Peyer's patch (tissue), 4 donors: Measurements from ENCODE around the gene CCDC57. TPM values are rescaled to one million over a fixed set of nuclear protein-coding genes. Genes with fewer than 3 reads are reported as not detected.

Source experiments
- DNase-seq, 3 donors: peaks; one replicate each; pipeline ENCODE4 v3.0.0-alpha.2; 2017 to 2019
- H3K27ac ChIP-seq, 4 donors: fragments of 200-600 bp; sonication (generic); one replicate each; pipeline ENCODE4 v1.5.1; 2016 to 2019
- H3K27me3 ChIP-seq, 2 donors: fragments of 200-600 bp; sonication (generic); one replicate each; pipeline ENCODE4 v1.5.1; 2019
- H3K36me3 ChIP-seq, 3 donors: fragments of 200-600 bp; sonication (generic); one replicate each; pipeline ENCODE4 v1.5.1; 2016 to 2019
- H3K4me1 ChIP-seq, 4 donors: fragments of 200-600 bp; sonication (generic); one replicate each; pipeline ENCODE4 v1.5.1; 2016 to 2019
- H3K4me3 ChIP-seq, 4 donors: fragments of 200-600 bp; sonication (generic); 1 replicate in 3 of 4; 2 replicates in 1 of 4; pipeline ENCODE4 v1.5.1; 2016 to 2019; ENCODE audit warnings: mild to moderate bottlenecking in 1 of 4
- H3K9me3 ChIP-seq, 4 donors: fragments of 200-600 bp; sonication (generic); one replicate each; pipeline ENCODE4 v1.5.1; 2016 to 2019; ENCODE audit warnings: mild to moderate bottlenecking in 1 of 4
- POLR2A ChIP-seq, 2 donors: fragments of 450-650 bp; IDR thresholded peaks; one replicate each; pipeline ENCODE4 v1.5.1; 2017; ENCODE audit warnings: antibody characterized with exemption in 2 of 2, mild to moderate bottlenecking in 2 of 2, moderate library complexity in 2 of 2
- total RNA-seq, 4 donors: library from RNA; depleted of rRNA; stranded (reverse); fragments of >200 nt; gene quantifications; one replicate each; pipeline ENCODE4 v1.1.0, GENCODE V29; 2016
- TF ChIP-seq, protein P1 (sequence below), 6 experiments: fragments of 450-650 bp in 4 of 6; fragments of 200-600 bp in 2 of 6; sonication (generic) in 1 of 6; IDR thresholded peaks; one replicate each; pipeline ENCODE4 v1.5.1; 2017 to 2019; ENCODE audit warnings: antibody characterized with exemption in 6 of 6, mild to moderate bottlenecking in 3 of 6, moderate library complexity in 1 of 6

CCDC57 gene
- total RNA-seq, 4 donors from 2014 or later: 28.2 to 144 (median 79.8) TPM

- no peak overlapping the region for H3K4me3 ChIP-seq
- no peak for DNase-seq
- TF ChIP-seq POLR2A (IDR thresholded peaks at IDR 0.05): no peak
- TF ChIP-seq, protein P1, sequence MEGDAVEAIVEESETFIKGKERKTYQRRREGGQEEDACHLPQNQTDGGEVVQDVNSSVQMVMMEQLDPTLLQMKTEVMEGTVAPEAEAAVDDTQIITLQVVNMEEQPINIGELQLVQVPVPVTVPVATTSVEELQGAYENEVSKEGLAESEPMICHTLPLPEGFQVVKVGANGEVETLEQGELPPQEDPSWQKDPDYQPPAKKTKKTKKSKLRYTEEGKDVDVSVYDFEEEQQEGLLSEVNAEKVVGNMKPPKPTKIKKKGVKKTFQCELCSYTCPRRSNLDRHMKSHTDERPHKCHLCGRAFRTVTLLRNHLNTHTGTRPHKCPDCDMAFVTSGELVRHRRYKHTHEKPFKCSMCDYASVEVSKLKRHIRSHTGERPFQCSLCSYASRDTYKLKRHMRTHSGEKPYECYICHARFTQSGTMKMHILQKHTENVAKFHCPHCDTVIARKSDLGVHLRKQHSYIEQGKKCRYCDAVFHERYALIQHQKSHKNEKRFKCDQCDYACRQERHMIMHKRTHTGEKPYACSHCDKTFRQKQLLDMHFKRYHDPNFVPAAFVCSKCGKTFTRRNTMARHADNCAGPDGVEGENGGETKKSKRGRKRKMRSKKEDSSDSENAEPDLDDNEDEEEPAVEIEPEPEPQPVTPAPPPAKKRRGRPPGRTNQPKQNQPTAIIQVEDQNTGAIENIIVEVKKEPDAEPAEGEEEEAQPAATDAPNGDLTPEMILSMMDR (IDR thresholded peaks at IDR 0.05): no peak
- no peaks in the 10 kb centered on the region for H3K27me3 ChIP-seq
- peaks cover 0 to 69% (median 0%) of the 10 kb centered on the region in 3 donors for H3K36me3 ChIP-seq
- no peak overlapping the region for H3K27ac ChIP-seq
- no peaks in the 10 kb centered on the region for H3K9me3 ChIP-seq
- H3K4me1 ChIP-seq: peaks cover 0 to 31% (median 23%) of the 10 kb centered on the region in 4 donors
Measured at GRCh38 chr17:82054351-82055022, 158.2 kb downstream of the CCDC57 start.

GRCh38 chr17:82053556-82054263 lies 158.9 kb downstream of the CCDC57 start:
- Histone ChIP-seq H3K27ac (no peak overlapping the region), H3K27me3 (no peaks in the 10 kb centered on the region), H3K36me3 (peaks cover 0 to 70% (median 0%) of the 10 kb centered on the region in 3 donors), H3K4me3 (no peak overlapping the region), H3K9me3 (no peaks in the 10 kb centered on the region), H3K4me1 (peaks cover 0 to 31% (median 23%) of the 10 kb centered on the region in 4 donors)
- no peak for DNase-seq
- no peak for TF ChIP-seq POLR2A (IDR thresholded peaks at IDR 0.05)
- TF ChIP-seq, protein P1 (IDR thresholded peaks at IDR 0.05): no peak

- H3K36me3 ChIP-seq: peaks cover 0 to 69% (median 0%) of the 10 kb centered on the region in 3 donors
- DNase-seq: no peak
- H3K9me3 ChIP-seq: no peaks in the 10 kb centered on the region
- H3K27ac ChIP-seq: no peak overlapping the region
- no peaks in the 10 kb centered on the region for H3K27me3 ChIP-seq
- TF ChIP-seq, protein P1 (IDR thresholded peaks at IDR 0.05): no peak
- TF ChIP-seq POLR2A (IDR thresholded peaks at IDR 0.05): no peak
- H3K4me1 ChIP-seq: peaks cover 0 to 31% (median 23%) of the 10 kb centered on the region in 4 donors
- peak overlapping the region in 3 of 4 donors; percentile 94 to 98 (median 96) for H3K4me3 ChIP-seq
Measured at GRCh38 chr17:82053130-82053529, 159.5 kb downstream of the CCDC57 start.

DNA sequence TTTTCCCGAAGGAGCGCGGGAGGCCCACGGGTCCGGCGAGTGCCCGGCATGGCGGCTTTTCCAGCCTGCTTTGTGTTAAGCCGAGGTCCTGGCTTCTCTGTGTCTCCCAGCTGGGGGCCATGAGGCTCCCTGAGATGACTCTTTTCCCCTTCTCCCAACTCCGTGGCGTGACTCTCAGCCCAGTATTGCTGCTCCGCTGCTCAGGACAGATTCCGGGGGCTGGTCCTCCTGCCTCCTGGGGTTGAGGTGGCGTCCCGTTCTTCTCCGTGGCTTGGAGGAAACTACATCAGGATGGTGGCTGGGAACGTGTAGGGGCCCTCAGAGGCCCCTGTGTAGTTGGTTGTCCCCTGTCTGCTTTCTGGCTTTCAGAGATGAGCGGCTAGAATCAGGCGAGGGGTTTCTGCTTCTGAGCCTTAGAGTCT lies 160.0 kb downstream of the CCDC57 start:
- peaks cover 0 to 31% (median 23%) of the 10 kb centered on the region in 4 donors for H3K4me1 ChIP-seq

GRCh38 chr17:82051776-82052637 lies 160.6 kb downstream of the CCDC57 start, which contains the start of the genes GPS1 and RFNG:
GPS1 (plus strand) TSS chr17:82051898; CDS start chr17:82051932, 34 bp downstream.
RFNG (minus strand) TSS chr17:82051811; CDS start chr17:82051766, 45 bp downstream.
- peak; percentile 79 to 90 (median 90) for DNase-seq
- Histone ChIP-seq H3K4me1 (peaks cover 0 to 31% (median 23%) of the 10 kb centered on the region in 4 donors), H3K36me3 (peaks cover 0 to 66% (median 0%) of the 10 kb centered on the region in 3 donors), H3K4me3 (peak within 1 kb of the TSS; percentile 75 to 98 (median 95)), H3K9me3 (no peaks in the 10 kb centered on the region), H3K27me3 (no peaks in the 10 kb centered on the region), H3K27ac (peak within 1 kb of the TSS; percentile 61 to 72 (median 70))
- TF ChIP-seq, protein P1 (IDR thresholded peaks at IDR 0.05): no peak
- TF ChIP-seq POLR2A (IDR thresholded peaks at IDR 0.05): no peak

More for the DNA sequence above, 160.0 kb downstream of the CCDC57 start:
- Histone ChIP-seq H3K36me3 (peaks cover 0 to 68% (median 0%) of the 10 kb centered on the region in 3 donors), H3K4me3 (peak overlapping the region; percentile 75 to 98 (median 95)), H3K27ac (peak overlapping the region in 1 of 4 donors; percentile 72), H3K27me3 (no peaks in the 10 kb centered on the region), H3K9me3 (no peaks in the 10 kb centered on the region)
- TF ChIP-seq POLR2A (IDR thresholded peaks at IDR 0.05): no peak
- no peak for DNase-seq

Other genes with a start within 250 kb of the CCDC57 start
- 10 to 100 TPM; 31.6 to 70.1 (median 49.9) TPM for gene ASPSCR1, start 235.2 kb downstream of the CCDC57 start, total RNA-seq
- gene CENPX, start 190.0 kb downstream of the CCDC57 start, total RNA-seq: 100 to 1,000 TPM in 2 of 4 donors, 10 to 100 TPM in 2; 49.1 to 123 (median 91.8) TPM
- gene LRRC45, start 189.5 kb downstream of the CCDC57 start, total RNA-seq: 10 to 100 TPM; 15.5 to 74.3 (median 23.1) TPM
- gene RAC3, start 181.2 kb downstream of the CCDC57 start, total RNA-seq: 10 to 100 TPM in 2 of 4 donors, 1 to 10 TPM in 2; 4.6 to 20.6 (median 9.8) TPM
- gene DCXR, start 175.1 kb downstream of the CCDC57 start, total RNA-seq: 100 to 1,000 TPM in 2 of 4 donors, 10 to 100 TPM in 2; 68.5 to 104 (median 86.8) TPM
- 10 to 100 TPM; 42.9 to 65.7 (median 50.2) TPM for gene RFNG, start 161.0 kb downstream of the CCDC57 start, total RNA-seq
- 100 to 1,000 TPM in 1 of 4 donors, 10 to 100 TPM in 3; 69.2 to 138 (median 88.5) TPM for gene GPS1, start 160.9 kb downstream of the CCDC57 start, total RNA-seq
- 100 to 1,000 TPM in 3 of 4 donors, 10 to 100 TPM in 1; 73.6 to 207 (median 122) TPM for gene DUS1L, start 147.0 kb downstream of the CCDC57 start, total RNA-seq
- 100 to 1,000 TPM in 1 of 4 donors, 10 to 100 TPM in 3; 50.4 to 110 (median 76.5) TPM for gene FASN, start 114.6 kb downstream of the CCDC57 start, total RNA-seq
- gene SLC16A3, start 16.2 kb upstream of the CCDC57 start, total RNA-seq: 10 to 100 TPM; 18.9 to 55.0 (median 35.3) TPM
- gene CSNK1D, start 60.9 kb upstream of the CCDC57 start, total RNA-seq: 100 to 1,000 TPM; 148 to 232 (median 215) TPM
- 10 to 100 TPM in 3 of 4 donors, not detected in 1; 11.6 to 15.4 (median 15.2) TPM for gene CD7, start 104.8 kb upstream of the CCDC57 start, total RNA-seq
- 100 to 1,000 TPM in 2 of 4 donors, 10 to 100 TPM in 2; 10.7 to 258 (median 94.5) TPM for gene SECTM1, start 120.9 kb upstream of the CCDC57 start, total RNA-seq
- gene TEX19, start 146.4 kb upstream of the CCDC57 start, total RNA-seq: not detected
- not detected for gene UTS2R, start 158.9 kb upstream of the CCDC57 start, total RNA-seq
- gene HEXD, start 205.5 kb upstream of the CCDC57 start, total RNA-seq: 100 to 1,000 TPM in 1 of 4 donors, 10 to 100 TPM in 3; 42.7 to 128 (median 80.5) TPM
- 10 to 100 TPM; 12.4 to 30.1 (median 24.0) TPM for gene OGFOD3, start 205.7 kb upstream of the CCDC57 start, total RNA-seq
- 100 to 1,000 TPM in 1 of 4 donors, 10 to 100 TPM in 3; 79.2 to 103 (median 88.0) TPM for gene CYBC1, start 237.9 kb upstream of the CCDC57 start, total RNA-seq
- gene NARF, start 245.9 kb upstream of the CCDC57 start, total RNA-seq: 10 to 100 TPM; 31.9 to 81.7 (median 52.0) TPM